VCaP (cell line): ENCODE results near the gene LILRB1.
"Not testable (repeated sequence)": the region's sequence is repeated elsewhere in the genome, so short reads cannot be mapped to it uniquely, and the experiment has no call there.

Experiments
- H3K27ac ChIP-seq: fragments of 450-650 bp; 2 replicates; pipeline ENCODE4 v1.5.1; 2017
- CTCF ChIP-seq: fragments of 450-650 bp; conservative IDR thresholded peaks from 2 replicates; pipeline ENCODE4 v1.5.1; 2017; ENCODE audit warnings: mild to moderate bottlenecking, moderate library complexity

The LILRB1 gene

DNA sequence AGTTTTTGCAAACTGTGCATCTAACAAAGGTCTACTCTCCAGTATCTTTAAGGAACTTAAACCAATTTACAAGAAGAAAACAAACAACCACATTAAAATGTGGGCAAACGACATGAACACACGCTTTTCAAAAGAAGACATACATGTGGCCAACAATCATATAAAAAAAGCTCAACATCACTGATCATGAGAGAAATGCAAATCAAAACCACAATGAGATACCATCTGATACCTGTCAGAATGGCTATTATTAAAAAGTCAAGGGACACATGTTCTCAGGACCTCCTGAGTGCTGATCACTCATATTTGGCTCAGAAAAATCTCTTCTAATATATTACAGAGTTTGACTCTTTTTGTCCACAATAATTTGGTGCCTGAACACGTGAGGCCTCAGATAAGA, 14.2 kb upstream of the LILRB1 start:
- TF ChIP-seq CTCF, result no peak
- no peak overlapping the region for H3K27ac ChIP-seq

GRCh38 chr19:54616821-54617560, 13.3 kb upstream of the LILRB1 start:
- TF ChIP-seq CTCF, result no peak
- no peak overlapping the region for H3K27ac ChIP-seq

DNA sequence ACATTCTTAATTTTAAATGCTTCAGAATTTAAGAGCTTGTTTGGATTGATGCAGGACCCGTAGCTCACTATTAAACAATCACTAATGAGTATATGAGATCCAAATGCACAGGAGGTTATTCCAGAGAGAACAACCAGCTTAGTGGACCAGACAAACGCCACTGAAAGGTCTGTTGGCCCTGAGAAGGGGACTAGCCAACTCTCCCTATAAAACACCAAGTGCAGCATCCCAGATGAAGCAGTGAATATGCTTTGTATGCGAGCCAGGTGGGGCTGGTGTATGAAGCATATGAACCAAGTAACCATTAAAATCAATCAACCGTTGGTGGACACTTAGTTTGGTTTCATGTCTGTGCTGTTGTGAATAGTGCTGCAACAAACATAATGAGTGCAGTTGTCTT, 9.8 kb upstream of the LILRB1 start:
- no peak overlapping the region for H3K27ac ChIP-seq
- no peak for TF ChIP-seq CTCF

GRCh38 chr19:54622431-54622830, 7.9 kb upstream of the LILRB1 start:
- no peak overlapping the region for H3K27ac ChIP-seq

DNA sequence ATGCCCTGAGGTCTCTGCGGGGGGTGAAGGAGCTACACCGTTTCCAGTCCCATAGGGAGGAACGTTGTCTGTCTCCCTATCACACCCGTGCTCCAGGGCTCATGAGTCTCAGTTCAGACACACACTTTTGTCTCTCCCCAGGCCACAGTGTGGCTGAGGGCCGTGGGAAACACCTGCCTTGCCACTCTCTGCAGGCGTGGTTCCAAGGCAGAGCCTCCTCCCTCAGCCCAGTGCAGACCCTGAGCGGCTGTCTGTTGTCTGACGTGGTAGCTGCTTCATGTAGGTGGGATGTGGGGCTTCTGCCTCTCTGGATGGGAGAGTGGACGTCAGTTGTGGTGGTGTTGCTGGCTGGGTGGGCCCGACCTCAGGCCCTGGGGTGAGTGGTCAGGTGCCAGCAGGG, 6.0 kb upstream of the LILRB1 start:
- not testable (repeated sequence) for H3K27ac ChIP-seq

More at GRCh38 chr19:54622431-54622830, 7.9 kb upstream of the LILRB1 start:
- TF ChIP-seq CTCF, result no peak

DNA sequence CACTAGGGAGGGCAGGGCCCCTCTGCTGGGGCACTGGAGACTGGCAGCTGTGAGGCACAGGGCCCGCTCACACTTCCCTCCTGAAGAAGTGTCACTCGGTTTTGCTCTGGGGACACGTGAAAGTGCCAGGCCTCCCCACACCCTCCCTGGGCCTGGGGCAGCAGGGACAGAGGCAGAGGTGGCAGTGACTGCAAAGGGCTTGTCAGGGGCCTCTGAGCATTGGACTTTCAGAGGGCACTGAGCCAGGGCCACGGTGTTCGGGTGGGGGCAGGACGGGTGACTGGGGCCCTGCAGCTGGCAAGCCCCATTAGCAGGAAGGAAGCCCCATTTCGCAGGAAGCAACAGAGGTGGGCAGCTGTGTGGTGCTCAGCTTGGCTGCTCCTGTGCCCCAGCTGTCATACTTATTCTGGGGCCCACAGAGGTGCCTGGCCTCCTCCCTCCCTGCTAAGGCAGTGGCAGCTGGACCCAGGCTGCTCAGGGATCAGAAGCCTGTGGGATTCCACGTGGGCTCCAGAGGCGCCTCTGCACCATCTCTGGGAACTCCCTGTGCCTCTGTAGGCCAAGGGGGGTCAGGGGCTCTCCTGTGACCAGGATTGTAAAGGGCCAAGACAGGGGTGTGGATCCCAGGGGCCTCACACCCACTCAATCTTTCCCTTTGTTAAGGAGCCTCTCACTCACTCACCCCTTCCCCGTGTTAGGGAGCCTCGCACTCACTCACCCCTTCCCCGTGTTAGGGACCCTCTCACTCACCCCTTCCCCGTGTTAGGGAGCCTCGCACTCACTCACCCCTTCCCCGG, 5.2 kb upstream of the LILRB1 start:
- not testable (repeated sequence) for H3K27ac ChIP-seq

DNA sequence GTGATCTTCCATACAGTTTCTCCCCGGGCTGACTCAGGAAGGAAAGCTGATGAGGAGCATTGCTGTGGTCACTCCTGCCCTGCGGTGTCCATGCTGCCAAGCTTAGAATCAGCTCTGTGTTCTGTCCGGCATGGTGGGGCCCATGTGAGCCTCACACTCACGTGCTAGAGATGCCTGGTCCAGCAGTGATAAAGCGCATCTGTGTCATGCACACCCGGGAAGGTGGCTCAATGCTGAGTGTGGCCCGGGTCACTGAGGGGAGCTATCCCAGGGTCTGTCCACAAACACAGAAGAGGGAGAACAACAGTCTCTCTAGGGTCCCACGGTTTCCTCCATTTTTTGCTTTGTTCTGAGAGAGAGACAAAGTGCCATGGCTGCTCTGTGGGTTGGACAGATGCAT, 3.5 kb upstream of the LILRB1 start:
- TF ChIP-seq CTCF, result no peak
- H3K27ac ChIP-seq, result no peak overlapping the region

DNA sequence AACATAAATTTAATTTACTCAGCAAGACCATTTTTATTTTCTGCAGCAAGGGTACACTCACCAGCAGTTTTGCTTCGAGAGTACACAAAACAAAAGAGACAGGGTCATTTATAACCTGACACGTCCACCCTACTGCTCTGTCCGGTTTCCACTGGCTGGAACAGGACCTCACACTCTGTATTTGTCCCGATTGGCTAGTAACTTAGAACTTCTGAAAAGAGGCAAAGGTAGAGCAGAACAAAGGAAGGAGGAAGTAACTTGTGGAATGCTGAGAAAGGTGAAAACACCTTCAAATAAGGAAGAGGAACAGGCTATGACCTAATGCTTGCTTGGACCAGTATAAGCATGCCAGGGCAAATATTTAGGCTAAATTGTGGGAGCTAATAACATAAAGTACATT, 2.4 kb upstream of the LILRB1 start:
- H3K27ac ChIP-seq, result not testable (repeated sequence)

- no peak for TF ChIP-seq CTCF
- H3K27ac ChIP-seq, result no peak overlapping the region
Measured at GRCh38 chr19:54630782-54631181, 498 bp downstream of the LILRB1 start.

DNA sequence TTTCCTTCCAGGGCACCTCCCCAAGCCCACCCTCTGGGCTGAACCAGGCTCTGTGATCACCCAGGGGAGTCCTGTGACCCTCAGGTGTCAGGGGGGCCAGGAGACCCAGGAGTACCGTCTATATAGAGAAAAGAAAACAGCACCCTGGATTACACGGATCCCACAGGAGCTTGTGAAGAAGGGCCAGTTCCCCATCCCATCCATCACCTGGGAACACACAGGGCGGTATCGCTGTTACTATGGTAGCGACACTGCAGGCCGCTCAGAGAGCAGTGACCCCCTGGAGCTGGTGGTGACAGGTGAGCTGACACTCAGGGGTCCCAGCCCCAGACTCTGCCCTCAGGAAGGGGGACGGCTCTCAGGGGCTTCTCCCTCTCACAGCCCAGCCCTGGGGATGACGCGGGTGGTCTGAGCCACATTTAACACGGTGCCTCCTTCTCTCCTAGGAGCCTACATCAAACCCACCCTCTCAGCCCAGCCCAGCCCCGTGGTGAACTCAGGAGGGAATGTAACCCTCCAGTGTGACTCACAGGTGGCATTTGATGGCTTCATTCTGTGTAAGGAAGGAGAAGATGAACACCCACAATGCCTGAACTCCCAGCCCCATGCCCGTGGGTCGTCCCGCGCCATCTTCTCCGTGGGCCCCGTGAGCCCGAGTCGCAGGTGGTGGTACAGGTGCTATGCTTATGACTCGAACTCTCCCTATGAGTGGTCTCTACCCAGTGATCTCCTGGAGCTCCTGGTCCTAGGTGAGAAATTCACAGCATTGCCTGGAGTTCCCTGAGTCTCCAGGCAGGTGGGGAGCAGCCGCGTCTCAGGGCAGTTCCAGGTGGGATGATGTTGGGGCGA, 1.4 kb downstream of the LILRB1 start:
- not testable (repeated sequence) for H3K27ac ChIP-seq

GRCh38 chr19:54632517-54632916, 2.2 kb downstream of the LILRB1 start:
- not testable (repeated sequence) for H3K27ac ChIP-seq
